Endodermal cell (in vitro differentiated cells): ENCODE results near the gene CELF6. TPM values are rescaled to one million over a fixed set of nuclear protein-coding genes. Genes with fewer than 3 reads are reported as not detected.
A peak's percentile ranks its signal among the peaks of the same experiment; 100 is the strongest.
"Not testable (repeated sequence)": the region's sequence is repeated elsewhere in the genome, so short reads cannot be mapped to it uniquely, and the experiment has no call there.

ENCODE experiments used
- DNase-seq: peaks from one replicate; pipeline ENCODE4 v3.0.0-alpha.2; 2017
- H3K27ac ChIP-seq: 2 replicates; pipeline ENCODE4 v1.5.1; 2013; ENCODE audit warnings: mild to moderate bottlenecking, low read depth, low read length, moderate library complexity
- H3K27me3 ChIP-seq: 2 replicates; pipeline ENCODE4 v1.6.1; 2013; ENCODE audit warnings: mild to moderate bottlenecking, low read length, moderate library complexity; ENCODE audit not compliant: insufficient read depth, control insufficient read depth, poor library complexity, severe bottlenecking
- H3K36me3 ChIP-seq: 2 replicates; pipeline ENCODE4 v1.7.0; 2013; ENCODE audit warnings: mild to moderate bottlenecking, low read length, moderate library complexity; ENCODE audit not compliant: control insufficient read depth, insufficient read depth
- H3K4me1 ChIP-seq: one replicate; pipeline ENCODE4 v1.7.0; 2013; ENCODE audit warnings: low read length; ENCODE audit not compliant: control insufficient read depth, insufficient read depth
- H3K4me3 ChIP-seq: 2 replicates; pipeline ENCODE4 v1.5.1; 2013; ENCODE audit warnings: mild to moderate bottlenecking, low read length, moderate library complexity
- H3K9ac ChIP-seq: 2 replicates; pipeline ENCODE4 v1.6.1; 2013; ENCODE audit warnings: mild to moderate bottlenecking, low read length, moderate library complexity; ENCODE audit not compliant: poor library complexity, severe bottlenecking; ENCODE audit errors: extremely low read depth
- H3K9me3 ChIP-seq: 2 replicates; pipeline ENCODE4 v1.6.1; 2013; ENCODE audit warnings: mild to moderate bottlenecking, low read length, moderate library complexity; ENCODE audit not compliant: control insufficient read depth
- H3K27ac Mint-ChIP-seq: 2 replicates; pipeline ENCODE4 v1.8.0; 2020; ENCODE audit warnings: mixed read lengths
- H3K27me3 Mint-ChIP-seq: 2 replicates; pipeline ENCODE4 v1.8.0; 2021; ENCODE audit warnings: mild to moderate bottlenecking, mixed read lengths; ENCODE audit not compliant: insufficient read depth
- H3K36me3 Mint-ChIP-seq: 2 replicates; pipeline ENCODE4 v1.8.0; 2020; ENCODE audit warnings: low read depth, mixed read lengths
- H3K4me1 Mint-ChIP-seq: 2 replicates; pipeline ENCODE4 v1.8.0; 2020; ENCODE audit warnings: mixed read lengths
- H3K4me3 Mint-ChIP-seq: 2 replicates; pipeline ENCODE4 v1.8.0; 2020; ENCODE audit warnings: mild to moderate bottlenecking, moderate library complexity, mixed read lengths
- H3K9me3 Mint-ChIP-seq: 2 replicates; pipeline ENCODE4 v1.8.0; 2020; ENCODE audit warnings: mild to moderate bottlenecking, mixed read lengths
- CTCF ChIP-seq: fragments of 200-600 bp; sonication (generic); conservative IDR thresholded peaks from 2 replicates; pipeline ENCODE4 v1.5.0; 2021; ENCODE audit warnings: antibody characterized with exemption, mild to moderate bottlenecking
- WGBS, 2 experiments: methylation state at CpG; one replicate each; pipeline versions ENCODE4 v1.1.5 to v1.1.7; 2013; ENCODE audit warnings: missing lambda C conversion rate in 2 of 2, mixed read lengths in 1 of 2; ENCODE audit not compliant: insufficient coverage in 1 of 2, insufficient read length in 1 of 2; 5-methylcytosine and 5-hydroxymethylcytosine counted together
- total RNA-seq, 2 donors: library from RNA; stranded (reverse); fragmentation: NEBNext Ultra II Directional in 1 of 2; extraction: Animal tissue kit (Norgen Biotek cat#: 25700) in 1 of 2; gene quantifications; 2 replicates in 1 of 2; 3 replicates in 1 of 2; pipeline ENCODE4 v1.2.1, GENCODE V29; 2021

CELF6 gene
- total RNA-seq, 2 donors from 2014 or later: 0.46 to 0.62 TPM

GRCh38 chr15:72276326-72276700 lies 43.6 kb downstream of the CELF6 start:
- no peak for DNase-seq
- H3K27ac ChIP-seq: no peak overlapping the region
- no peaks in the 10 kb centered on the region for H3K36me3 ChIP-seq
- H3K9ac ChIP-seq: no peak overlapping the region
- no peaks in the 10 kb centered on the region for H3K9me3 ChIP-seq
- TF ChIP-seq CTCF: no peak
- no peaks in the 10 kb centered on the region for H3K36me3 Mint-ChIP-seq
- H3K27me3 ChIP-seq: peaks cover 52% of the 10 kb centered on the region
- H3K27me3 Mint-ChIP-seq: peaks cover 49% of the 10 kb centered on the region
- H3K4me1 ChIP-seq: peaks cover 3% of the 10 kb centered on the region
- peaks cover 12% of the 10 kb centered on the region for H3K4me1 Mint-ChIP-seq
- H3K27ac Mint-ChIP-seq: no peak overlapping the region
- no peaks in the 10 kb centered on the region for H3K9me3 Mint-ChIP-seq
- no peak overlapping the region for H3K4me3 Mint-ChIP-seq
- H3K4me3 ChIP-seq: no peak overlapping the region

DNA sequence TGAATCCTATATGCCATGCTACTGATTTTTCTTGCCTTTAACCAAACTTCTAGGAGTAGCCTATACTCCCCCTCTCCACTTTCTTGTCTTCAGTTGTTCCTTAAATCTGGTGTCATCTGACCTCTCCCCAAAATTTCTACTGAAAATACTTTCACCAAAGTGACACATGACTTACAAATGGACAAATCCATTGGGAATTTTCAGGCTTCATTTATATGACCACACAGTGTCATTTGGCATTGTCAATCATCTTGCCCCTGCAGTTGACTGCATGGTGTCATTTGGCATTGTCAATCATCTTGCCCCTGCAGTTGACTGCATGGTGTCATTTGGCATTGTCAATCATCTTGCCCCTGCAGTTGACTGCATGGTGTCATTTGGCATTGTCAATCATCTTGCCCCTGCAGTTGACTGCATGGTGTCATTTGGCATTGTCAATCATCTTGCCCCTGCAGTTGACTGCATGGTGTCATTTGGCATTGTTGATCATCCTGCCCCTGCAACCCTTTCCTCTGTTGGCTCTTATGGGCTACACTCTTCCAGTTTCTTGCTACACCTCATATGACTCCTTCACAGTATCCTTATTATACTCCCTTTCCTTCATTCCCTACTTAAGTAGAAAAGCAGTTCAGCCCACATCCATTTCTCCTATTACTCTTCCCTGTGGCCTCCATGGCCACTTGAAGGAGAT lies 44.2 kb downstream of the CELF6 start:
- H3K9me3 Mint-ChIP-seq, H3K9me3 ChIP-seq, H3K27ac Mint-ChIP-seq, H3K36me3 ChIP-seq, H3K4me1 ChIP-seq, H3K36me3 Mint-ChIP-seq, DNase-seq, H3K4me3 ChIP-seq, H3K9ac ChIP-seq, H3K4me3 Mint-ChIP-seq, H3K27ac ChIP-seq: not testable (repeated sequence)
- H3K27me3 ChIP-seq: peaks cover 52% of the 10 kb centered on the region
- H3K4me1 Mint-ChIP-seq: peaks cover 17% of the 10 kb centered on the region
- peaks cover 49% of the 10 kb centered on the region for H3K27me3 Mint-ChIP-seq

- Histone ChIP-seq H3K4me1 (peaks cover 7% of the 10 kb centered on the region), H3K4me3 (peak overlapping the region; percentile 59), H3K27me3 (peaks cover 32% of the 10 kb centered on the region), H3K9me3 (no peaks in the 10 kb centered on the region), H3K36me3 (peaks cover 31% of the 10 kb centered on the region), H3K9ac (no peak overlapping the region), H3K27ac (no peak overlapping the region)
- TF ChIP-seq CTCF: no peak
- H3K9me3 Mint-ChIP-seq: no peaks in the 10 kb centered on the region
- DNase-seq: no peak
- 53 to 60% methylated on average over 9 to 10 of the region's 10 CpGs for WGBS, 2 experiments
- peaks cover 23% of the 10 kb centered on the region for H3K4me1 Mint-ChIP-seq
- peaks cover 21% of the 10 kb centered on the region for H3K36me3 Mint-ChIP-seq
- peaks cover 31% of the 10 kb centered on the region for H3K27me3 Mint-ChIP-seq
- H3K4me3 Mint-ChIP-seq: peak overlapping the region; percentile 81
- H3K27ac Mint-ChIP-seq: peak overlapping the region; percentile 13
Measured at GRCh38 chr15:72272997-72273352, 47.0 kb downstream of the CELF6 start.
